Measurements from ENCODE around the gene CTNNA2.
A peak's percentile ranks its signal among the peaks of the same experiment; 100 is the strongest.

CTNNA2 gene

GRCh38 chr2:80205498-80205897 is 692.6 kb downstream of the CTNNA2 start:
- no peak for DNase-seq (ENCODE audit: low spot score)

- DNase-seq (ENCODE audit: low spot score): no peak
Observed at GRCh38 chr2:80209458-80209857, 696.6 kb downstream of the CTNNA2 start.

- DNase-seq (ENCODE audit: low spot score): no peak
Observed at GRCh38 chr2:80217446-80217845, 704.6 kb downstream of the CTNNA2 start.

- no peak for DNase-seq (ENCODE audit: low spot score)
Observed at GRCh38 chr2:80222644-80223043, 709.8 kb downstream of the CTNNA2 start.

- no peak for DNase-seq (ENCODE audit: low spot score)
Observed at GRCh38 chr2:80231421-80231820, 718.6 kb downstream of the CTNNA2 start.

- DNase-seq (ENCODE audit: low spot score): no peak
Observed at GRCh38 chr2:80233333-80233732, 720.5 kb downstream of the CTNNA2 start.

- peak; percentile 5 for DNase-seq (ENCODE audit: low spot score)
Observed at GRCh38 chr2:80238692-80239469, 726.0 kb downstream of the CTNNA2 start.

GRCh38 chr2:80242355-80242910 is 729.6 kb downstream of the CTNNA2 start:
- DNase-seq (ENCODE audit: low spot score): no peak

- DNase-seq (ENCODE audit: low spot score): no peak
Observed at GRCh38 chr2:80244905-80245584, 732.2 kb downstream of the CTNNA2 start.

GRCh38 chr2:80246534-80246933 is 733.7 kb downstream of the CTNNA2 start:
- DNase-seq (ENCODE audit: low spot score): no peak

GRCh38 chr2:80247339-80247738 is 734.5 kb downstream of the CTNNA2 start:
- DNase-seq (ENCODE audit: low spot score): no peak

GRCh38 chr2:80248146-80248545 is 735.3 kb downstream of the CTNNA2 start:
- DNase-seq (ENCODE audit: low spot score): no peak

GRCh38 chr2:80252294-80252986 is 739.6 kb downstream of the CTNNA2 start:
- DNase-seq (ENCODE audit: low spot score): no peak

- DNase-seq (ENCODE audit: low spot score): no peak
Observed at GRCh38 chr2:80255918-80256781, 743.3 kb downstream of the CTNNA2 start.

GRCh38 chr2:80256782-80257167 is 743.9 kb downstream of the CTNNA2 start:
- no peak for DNase-seq (ENCODE audit: low spot score)

- DNase-seq (ENCODE audit: low spot score): no peak
Observed at GRCh38 chr2:80257450-80257849, 744.6 kb downstream of the CTNNA2 start.

- no peak for DNase-seq (ENCODE audit: low spot score)
Observed at GRCh38 chr2:80258341-80258740, 745.5 kb downstream of the CTNNA2 start.

- no peak for DNase-seq (ENCODE audit: low spot score)
Observed at GRCh38 chr2:80258793-80259192, 745.9 kb downstream of the CTNNA2 start.

GRCh38 chr2:80259292-80259691 is 746.4 kb downstream of the CTNNA2 start:
- DNase-seq (ENCODE audit: low spot score): no peak

- no peak for DNase-seq (ENCODE audit: low spot score)
Observed at GRCh38 chr2:80266231-80266630, 753.4 kb downstream of the CTNNA2 start.

GRCh38 chr2:80269806-80270205 is 757.0 kb downstream of the CTNNA2 start:
- no peak for DNase-seq (ENCODE audit: low spot score)

GRCh38 chr2:80280598-80280997 is 767.7 kb downstream of the CTNNA2 start:
- no peak for DNase-seq (ENCODE audit: low spot score)
